ENCODE measurements around the gene SPC25. TPM values are rescaled to one million over a fixed set of nuclear protein-coding genes. Genes with fewer than 3 reads are reported as not detected.

Gene SPC25
- total and polyA plus RNA-seq, 9 of the 15 experiments (the other 6 are each of a cell fraction or from before 2014, with no cell fraction given) = 44.8 to 100 (median 75.0) TPM

DNA sequence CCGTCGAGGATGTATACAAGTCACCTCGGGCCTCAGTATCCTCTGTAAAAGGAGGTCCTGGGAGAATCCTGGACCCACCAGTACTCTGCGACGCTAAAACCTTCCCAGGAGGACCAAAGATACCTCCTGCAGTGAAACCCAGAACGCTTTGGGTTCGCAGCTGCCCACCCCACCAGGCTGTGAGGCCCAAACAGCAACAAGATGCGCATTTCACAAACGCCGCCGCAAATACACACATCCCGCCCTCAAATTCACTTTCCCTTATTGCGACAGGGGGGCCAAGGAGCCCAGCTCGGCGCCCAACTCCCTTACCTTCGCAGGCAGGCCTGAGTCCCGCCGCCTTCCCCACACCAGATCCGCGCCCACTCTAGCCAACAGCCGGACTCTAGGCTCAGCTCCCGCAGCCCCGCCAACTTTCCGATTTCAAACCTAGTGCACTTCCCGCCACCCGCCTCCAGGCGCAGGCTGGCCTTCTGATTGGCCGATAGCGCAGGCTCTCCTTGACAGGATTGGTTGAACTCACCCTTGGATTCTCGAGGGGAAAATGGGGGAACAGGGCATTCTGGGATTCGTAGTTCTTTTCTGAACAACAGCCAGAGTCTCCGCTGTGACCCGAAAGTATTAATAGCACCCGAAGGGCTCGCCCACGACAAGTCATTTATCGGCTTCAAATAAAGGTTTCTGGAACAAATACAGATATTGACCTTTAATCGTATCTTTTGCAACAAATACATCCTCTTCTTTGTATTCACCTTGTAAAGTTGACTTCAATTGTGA is at the start of gene SPC25 (continued):
- TF ChIP-seq, protein P1, sequence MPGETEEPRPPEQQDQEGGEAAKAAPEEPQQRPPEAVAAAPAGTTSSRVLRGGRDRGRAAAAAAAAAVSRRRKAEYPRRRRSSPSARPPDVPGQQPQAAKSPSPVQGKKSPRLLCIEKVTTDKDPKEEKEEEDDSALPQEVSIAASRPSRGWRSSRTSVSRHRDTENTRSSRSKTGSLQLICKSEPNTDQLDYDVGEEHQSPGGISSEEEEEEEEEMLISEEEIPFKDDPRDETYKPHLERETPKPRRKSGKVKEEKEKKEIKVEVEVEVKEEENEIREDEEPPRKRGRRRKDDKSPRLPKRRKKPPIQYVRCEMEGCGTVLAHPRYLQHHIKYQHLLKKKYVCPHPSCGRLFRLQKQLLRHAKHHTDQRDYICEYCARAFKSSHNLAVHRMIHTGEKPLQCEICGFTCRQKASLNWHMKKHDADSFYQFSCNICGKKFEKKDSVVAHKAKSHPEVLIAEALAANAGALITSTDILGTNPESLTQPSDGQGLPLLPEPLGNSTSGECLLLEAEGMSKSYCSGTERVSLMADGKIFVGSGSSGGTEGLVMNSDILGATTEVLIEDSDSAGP (CRISPR knock-in tag; IDR thresholded peaks at IDR 0.05) = 0 out of 2 replicates have a peak, but pooled peaks have one; percentile 50
- TF ChIP-seq ZKSCAN8 (CRISPR knock-in tag; IDR thresholded peaks at IDR 0.05) (no peak), ZNF778 (CRISPR knock-in tag; IDR thresholded peaks at IDR 0.05) (no peak), ZKSCAN3 (CRISPR knock-in tag; IDR thresholded peaks at IDR 0.05) (no peak), GATAD2A (IDR thresholded peaks at IDR 0.05) (no peak), ZBTB8A (IDR thresholded peaks at IDR 0.05; ENCODE audit: partially characterized antibody) (no peak), ARID1B (IDR thresholded peaks at IDR 0.05) (peak; percentile 32; the same call in 1 of the 2 replicates), FOXJ2 (tag; IDR thresholded peaks at IDR 0.05) (no peak; the same call in 1 of the 2 replicates), SMC3 (conservative IDR thresholded peaks at IDR 0.05; ENCODE audit: insufficient read depth, low read depth, low read length) (no peak; the same call in 1 of the 2 replicates), POLR3G (IDR thresholded peaks at IDR 0.05; ENCODE audit: extremely low read depth, insufficient read length, insufficient replicate concordance) (no peak), ZNF384 (IDR thresholded peaks at IDR 0.05; ENCODE audit: low read depth, low read length) (no peak)
- TF ChIP-seq, protein P2, sequence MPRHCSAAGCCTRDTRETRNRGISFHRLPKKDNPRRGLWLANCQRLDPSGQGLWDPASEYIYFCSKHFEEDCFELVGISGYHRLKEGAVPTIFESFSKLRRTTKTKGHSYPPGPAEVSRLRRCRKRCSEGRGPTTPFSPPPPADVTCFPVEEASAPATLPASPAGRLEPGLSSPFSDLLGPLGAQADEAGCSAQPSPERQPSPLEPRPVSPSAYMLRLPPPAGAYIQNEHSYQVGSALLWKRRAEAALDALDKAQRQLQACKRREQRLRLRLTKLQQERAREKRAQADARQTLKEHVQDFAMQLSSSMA (CRISPR knock-in tag; IDR thresholded peaks at IDR 0.05) = no peak
- TF ChIP-seq, protein P3, sequence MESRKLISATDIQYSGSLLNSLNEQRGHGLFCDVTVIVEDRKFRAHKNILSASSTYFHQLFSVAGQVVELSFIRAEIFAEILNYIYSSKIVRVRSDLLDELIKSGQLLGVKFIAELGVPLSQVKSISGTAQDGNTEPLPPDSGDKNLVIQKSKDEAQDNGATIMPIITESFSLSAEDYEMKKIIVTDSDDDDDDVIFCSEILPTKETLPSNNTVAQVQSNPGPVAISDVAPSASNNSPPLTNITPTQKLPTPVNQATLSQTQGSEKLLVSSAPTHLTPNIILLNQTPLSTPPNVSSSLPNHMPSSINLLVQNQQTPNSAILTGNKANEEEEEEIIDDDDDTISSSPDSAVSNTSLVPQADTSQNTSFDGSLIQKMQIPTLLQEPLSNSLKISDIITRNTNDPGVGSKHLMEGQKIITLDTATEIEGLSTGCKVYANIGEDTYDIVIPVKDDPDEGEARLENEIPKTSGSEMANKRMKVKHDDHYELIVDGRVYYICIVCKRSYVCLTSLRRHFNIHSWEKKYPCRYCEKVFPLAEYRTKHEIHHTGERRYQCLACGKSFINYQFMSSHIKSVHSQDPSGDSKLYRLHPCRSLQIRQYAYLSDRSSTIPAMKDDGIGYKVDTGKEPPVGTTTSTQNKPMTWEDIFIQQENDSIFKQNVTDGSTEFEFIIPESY (CRISPR knock-in tag; IDR thresholded peaks at IDR 0.05) = no peak
- TF ChIP-seq, protein P4, sequence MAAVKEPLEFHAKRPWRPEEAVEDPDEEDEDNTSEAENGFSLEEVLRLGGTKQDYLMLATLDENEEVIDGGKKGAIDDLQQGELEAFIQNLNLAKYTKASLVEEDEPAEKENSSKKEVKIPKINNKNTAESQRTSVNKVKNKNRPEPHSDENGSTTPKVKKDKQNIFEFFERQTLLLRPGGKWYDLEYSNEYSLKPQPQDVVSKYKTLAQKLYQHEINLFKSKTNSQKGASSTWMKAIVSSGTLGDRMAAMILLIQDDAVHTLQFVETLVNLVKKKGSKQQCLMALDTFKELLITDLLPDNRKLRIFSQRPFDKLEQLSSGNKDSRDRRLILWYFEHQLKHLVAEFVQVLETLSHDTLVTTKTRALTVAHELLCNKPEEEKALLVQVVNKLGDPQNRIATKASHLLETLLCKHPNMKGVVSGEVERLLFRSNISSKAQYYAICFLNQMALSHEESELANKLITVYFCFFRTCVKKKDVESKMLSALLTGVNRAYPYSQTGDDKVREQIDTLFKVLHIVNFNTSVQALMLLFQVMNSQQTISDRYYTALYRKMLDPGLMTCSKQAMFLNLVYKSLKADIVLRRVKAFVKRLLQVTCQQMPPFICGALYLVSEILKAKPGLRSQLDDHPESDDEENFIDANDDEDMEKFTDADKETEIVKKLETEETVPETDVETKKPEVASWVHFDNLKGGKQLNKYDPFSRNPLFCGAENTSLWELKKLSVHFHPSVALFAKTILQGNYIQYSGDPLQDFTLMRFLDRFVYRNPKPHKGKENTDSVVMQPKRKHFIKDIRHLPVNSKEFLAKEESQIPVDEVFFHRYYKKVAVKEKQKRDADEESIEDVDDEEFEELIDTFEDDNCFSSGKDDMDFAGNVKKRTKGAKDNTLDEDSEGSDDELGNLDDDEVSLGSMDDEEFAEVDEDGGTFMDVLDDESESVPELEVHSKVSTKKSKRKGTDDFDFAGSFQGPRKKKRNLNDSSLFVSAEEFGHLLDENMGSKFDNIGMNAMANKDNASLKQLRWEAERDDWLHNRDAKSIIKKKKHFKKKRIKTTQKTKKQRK (IDR thresholded peaks at IDR 0.05; ENCODE audit: borderline replicate concordance, low read depth, low read length) = no peak
- TF ChIP-seq, protein P5, sequence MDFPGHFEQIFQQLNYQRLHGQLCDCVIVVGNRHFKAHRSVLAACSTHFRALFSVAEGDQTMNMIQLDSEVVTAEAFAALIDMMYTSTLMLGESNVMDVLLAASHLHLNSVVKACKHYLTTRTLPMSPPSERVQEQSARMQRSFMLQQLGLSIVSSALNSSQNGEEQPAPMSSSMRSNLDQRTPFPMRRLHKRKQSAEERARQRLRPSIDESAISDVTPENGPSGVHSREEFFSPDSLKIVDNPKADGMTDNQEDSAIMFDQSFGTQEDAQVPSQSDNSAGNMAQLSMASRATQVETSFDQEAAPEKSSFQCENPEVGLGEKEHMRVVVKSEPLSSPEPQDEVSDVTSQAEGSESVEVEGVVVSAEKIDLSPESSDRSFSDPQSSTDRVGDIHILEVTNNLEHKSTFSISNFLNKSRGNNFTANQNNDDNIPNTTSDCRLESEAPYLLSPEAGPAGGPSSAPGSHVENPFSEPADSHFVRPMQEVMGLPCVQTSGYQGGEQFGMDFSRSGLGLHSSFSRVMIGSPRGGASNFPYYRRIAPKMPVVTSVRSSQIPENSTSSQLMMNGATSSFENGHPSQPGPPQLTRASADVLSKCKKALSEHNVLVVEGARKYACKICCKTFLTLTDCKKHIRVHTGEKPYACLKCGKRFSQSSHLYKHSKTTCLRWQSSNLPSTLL (IDR thresholded peaks at IDR 0.05) = no peak

All from K562 (cell line).